ENCODE results near the gene SPACA7.

Gene SPACA7

DNA sequence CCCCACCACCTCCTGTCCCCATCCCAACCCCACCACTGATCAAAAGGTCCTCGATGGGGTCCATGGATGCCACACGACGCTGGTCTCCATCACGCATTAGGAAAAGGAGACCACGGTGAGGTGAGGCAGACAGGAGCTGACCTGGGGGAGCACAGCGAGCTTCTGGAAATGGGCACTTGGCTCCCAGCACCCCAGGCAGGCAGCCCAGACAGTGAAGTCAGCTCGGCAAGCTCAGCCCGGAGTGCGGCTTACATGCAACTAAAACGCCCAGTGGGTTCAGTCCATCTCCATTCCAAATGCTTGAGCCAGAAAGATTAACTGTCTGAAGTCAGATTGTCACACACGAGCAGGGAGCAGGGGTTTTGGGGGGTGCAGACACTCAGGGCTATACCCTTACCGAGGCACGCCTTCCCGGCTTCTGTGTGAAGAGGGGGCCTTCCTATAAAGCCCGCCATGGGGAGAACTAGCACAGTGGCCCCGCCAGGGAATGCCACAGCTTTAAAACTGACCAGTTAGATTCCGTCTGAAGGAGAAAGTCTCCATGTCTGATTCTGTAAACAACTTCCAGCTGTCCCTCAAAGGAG is 79.4 kb downstream of the SPACA7 start:
- FAIRE-seq (no peak), DNase-seq (ENCODE audit: extremely low spot score, insufficient read length, low read depth) (no peak)

DNA sequence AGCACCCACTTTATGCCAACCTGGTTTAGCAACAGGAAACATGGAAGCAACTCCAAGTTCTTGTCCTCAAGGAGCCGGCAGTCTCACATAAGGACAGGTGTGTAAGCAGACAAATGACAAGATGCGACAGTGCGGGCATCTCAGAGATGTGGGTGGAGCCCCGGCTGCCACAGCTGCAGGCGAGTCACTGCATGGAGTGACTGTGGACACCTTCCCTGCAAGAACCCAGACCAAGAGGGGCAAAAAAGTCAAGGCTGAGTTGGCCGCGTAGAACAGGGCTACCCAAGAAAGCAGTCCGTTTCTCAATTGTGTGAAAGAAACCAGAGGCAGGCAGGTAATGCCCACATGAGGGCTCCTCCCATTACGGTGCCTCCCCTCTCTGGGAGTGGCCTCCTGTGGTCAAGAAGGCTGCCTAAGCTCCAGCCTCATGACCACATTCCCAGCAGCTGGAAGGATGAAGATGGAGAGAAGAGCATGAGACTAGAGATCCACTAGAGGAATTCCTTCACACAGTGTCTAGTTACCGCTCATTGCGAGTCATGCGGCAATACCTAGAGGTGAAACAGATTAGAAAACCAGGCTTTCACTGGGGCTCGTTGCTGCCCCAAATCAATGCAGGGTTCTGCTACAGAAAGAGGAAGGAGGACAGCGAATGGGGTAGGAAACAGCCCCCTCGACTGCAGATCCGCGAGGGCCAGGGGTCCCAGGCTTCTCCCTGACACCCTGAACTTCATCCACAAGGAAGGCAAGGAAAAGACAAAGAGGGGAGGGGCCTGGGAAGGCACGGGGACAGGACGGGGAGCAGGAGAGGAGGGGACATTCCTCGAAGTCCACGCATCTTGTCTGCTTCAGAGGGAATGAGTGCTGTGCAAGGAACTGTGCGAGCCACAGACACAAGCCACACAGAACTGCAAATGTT is 80.2 kb downstream of the SPACA7 start:
- DNase-seq (ENCODE audit: extremely low spot score, insufficient read length, low read depth) (no peak), FAIRE-seq (no peak)

DNA sequence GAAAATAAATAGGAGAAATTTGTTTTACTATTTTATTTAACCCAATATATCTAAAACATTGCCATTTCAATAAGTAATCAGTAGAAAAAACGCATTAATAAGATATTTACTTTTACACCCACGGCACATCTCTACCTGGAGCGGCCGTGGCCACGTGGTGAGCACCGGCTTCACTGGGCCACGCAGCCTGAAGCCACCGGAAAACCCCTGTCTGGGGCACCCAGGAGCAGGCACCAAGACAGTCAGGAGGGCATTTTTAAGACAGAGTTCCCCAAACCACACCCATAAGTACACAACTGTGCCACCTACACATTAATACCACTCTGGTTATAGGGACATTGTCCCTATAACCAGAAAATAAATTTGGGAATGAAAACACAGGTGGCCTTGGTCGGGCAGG is 80.9 kb downstream of the SPACA7 start:
- no peak for DNase-seq (ENCODE audit: extremely low spot score, insufficient read length, low read depth)
- FAIRE-seq, result no peak

DNA sequence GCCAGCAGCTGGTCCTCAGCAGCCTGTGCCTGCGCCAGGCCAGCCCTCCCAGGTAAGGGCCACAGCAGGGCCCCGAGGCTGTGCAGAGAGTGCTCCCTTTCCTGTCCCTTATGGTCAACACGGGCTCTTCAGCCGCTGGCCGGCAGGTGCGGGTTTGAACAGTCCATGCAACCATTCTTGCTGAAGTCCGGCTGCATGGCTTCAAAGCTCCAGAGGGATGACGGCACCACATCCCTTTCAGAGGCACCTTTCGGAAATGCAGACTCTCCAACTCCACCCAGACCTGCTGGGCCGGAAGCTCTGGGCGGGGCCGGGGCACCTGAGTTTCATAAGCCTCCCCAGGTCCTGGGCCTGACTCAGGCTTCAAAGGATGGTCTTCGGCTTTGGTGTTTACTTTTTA is 81.3 kb downstream of the SPACA7 start:
- FAIRE-seq (no peak), DNase-seq (ENCODE audit: extremely low spot score, insufficient read length, low read depth) (no peak)

DNA sequence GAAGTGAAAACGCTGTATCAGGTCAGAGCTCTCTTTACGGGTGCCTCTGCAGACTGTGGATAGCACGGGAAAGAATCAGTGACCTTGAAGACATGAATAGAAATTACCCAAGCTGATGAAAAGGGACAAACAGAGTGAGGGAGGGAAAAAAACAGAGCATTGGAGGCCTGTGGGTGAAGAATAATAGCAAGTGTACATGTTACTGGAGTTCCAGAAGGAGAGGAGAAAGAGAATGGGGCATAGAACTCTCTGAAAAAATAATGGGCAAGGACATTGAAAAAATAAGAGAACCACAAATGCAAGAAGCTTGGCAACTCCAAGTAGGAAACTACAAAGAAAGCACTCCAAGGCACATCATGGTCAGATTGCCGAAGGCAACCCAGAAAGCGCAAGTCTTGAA is 86.3 kb downstream of the SPACA7 start:
- FAIRE-seq, result no peak
- no peak for DNase-seq (ENCODE audit: extremely low spot score, insufficient read length, low read depth)

DNA sequence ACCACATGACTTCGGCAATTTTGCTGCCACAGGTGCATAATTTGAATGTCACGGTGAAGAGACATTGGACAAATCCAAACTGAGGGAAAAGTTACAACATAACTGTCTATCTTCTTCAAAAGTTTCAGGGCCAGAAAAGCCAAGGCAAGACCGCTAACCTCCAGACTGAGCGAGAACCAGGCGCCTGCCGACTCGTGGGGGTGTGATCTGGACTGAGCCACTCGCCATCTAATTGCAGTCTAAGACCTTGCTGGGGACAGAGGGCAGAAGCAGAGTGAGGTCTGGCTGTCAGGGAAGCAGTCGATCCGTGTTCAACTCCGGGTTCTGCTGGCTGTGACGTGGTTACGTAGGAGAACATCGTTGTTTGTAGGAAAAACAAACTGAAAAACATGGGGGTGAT is 88.6 kb downstream of the SPACA7 start:
- FAIRE-seq (no peak), DNase-seq (ENCODE audit: extremely low spot score, insufficient read length, low read depth) (no peak)

DNA sequence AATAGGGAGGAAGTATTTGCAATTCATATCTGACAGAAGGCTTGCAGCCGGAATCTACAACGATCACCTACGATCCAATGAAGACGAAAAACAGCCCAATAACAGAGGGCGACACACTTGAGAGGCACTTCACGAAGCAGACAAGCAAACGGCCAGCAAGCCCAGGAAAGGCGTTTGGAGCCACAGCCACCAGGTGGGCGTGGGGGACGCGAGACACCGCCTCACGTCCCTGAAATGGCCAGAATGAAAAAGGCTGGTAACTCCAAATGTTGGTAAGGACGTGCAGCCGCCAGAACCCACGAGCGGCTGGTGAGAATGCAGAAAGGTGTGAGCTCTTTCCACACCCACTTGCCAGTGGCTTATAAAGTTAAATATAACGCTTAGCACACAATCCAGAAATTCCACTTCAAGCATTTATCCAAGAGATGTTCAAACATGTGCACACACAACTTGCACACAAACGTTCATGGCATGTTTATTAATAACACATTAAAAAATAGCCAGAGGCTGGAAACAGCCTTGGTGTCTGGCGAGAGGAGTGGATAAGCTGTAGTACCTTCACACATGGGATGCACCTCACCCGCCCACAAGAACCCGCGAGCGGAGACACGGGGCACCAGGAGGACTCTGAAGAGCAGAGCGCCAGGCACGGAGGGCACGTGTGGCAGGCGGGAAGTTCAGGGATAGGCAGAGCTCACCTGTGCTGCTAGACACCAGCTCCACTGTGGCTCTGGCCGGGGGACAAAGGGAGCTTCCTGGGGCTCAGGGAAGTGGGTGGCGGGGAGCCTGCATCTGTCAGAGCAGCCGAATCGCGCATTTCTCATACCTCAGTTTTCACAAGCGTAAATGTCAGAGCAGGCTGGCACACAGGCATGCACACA is 89.3 kb downstream of the SPACA7 start:
- DNase-seq (ENCODE audit: extremely low spot score, insufficient read length, low read depth) (no peak), FAIRE-seq (no peak)

DNA sequence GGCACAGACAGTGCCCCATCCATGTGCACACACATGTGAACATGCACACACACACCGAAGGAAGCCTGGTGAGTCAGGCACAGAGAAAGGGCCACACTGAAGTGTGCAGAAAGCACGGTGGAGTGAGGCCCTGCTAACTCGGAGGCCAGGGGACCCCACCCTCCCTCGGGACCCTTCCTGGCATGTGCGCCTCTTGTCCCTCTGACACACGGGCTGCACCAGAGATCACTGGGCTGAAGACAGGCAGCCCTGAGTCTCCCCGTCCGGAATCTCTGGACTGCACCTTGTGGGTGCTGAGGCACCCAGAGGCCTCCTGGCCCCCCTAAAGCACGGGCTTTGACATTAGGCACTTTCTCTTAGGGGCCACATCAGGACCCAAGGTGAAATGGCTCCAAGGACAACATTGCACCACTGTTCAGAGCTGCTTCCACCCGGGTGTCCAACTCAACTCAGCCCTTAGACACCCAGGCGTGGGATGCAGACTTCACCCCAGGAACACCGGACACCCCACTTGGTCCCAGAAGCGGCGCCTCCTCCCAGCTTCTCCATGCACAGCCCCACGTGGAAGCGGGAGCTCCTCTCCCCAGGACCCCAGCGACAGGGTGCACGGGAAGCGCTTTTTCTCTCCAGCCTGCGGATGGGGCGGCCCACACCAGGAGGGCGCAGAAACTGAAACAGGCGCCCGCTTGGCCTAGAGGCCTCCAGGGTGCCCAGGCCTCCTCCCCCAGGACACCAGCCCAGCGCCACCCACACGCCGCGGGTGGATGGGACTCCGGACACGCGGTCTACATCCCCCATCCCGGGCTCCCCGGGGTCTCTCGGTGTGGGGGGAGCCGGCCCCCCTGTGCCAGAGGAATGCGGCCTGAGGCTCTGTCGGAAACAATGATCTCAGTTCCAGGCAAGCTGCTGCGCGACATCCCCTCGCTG is 90.2 kb downstream of the SPACA7 start:
- FAIRE-seq, result no peak

DNA sequence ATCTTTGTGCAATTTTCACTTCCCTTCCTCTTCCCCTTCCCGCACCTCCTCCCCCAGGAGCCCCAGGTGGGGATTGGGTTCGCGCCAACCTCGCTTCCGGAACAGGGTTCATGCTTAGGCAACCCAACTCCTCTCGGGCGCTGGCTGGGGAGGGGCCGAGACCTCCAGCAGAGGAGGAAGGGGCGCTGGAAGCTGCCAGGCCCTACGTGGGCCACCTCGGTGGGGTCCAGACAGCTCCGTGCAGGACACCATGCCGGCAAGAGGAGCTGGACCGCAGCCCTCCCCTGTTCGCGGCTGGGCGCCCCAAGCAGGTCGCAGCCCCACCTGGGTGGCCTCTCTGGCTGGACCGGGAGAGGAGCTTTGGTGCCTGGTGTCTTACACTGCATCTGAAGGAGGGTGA is 91.1 kb downstream of the SPACA7 start:
- FAIRE-seq (no peak), DNase-seq (ENCODE audit: extremely low spot score, insufficient read length, low read depth) (no peak)

More for the DNA sequence above, 90.2 kb downstream of the SPACA7 start:
- DNase-seq (ENCODE audit: extremely low spot score, insufficient read length, low read depth), result no peak

DNA sequence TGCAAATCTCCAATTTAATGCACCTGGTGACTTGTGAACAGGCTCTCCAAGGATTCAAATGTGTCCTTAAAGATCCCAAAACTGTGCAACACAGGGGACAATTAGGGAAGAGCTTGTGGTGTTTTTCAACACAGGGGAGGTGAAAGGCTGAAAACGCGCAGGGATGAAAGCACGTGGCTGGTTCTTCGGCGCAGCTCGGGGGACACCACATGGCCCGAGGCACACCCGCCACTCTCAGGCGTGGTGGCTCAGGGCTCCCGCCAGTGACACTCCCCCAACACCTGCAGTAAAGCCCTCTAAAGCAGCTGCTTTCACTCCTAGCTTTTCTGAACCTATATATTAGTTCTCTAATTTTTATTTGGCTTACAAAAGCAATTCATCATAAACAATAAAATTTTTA is 91.9 kb downstream of the SPACA7 start:
- FAIRE-seq (no peak), DNase-seq (ENCODE audit: extremely low spot score, insufficient read length, low read depth) (no peak)

DNA sequence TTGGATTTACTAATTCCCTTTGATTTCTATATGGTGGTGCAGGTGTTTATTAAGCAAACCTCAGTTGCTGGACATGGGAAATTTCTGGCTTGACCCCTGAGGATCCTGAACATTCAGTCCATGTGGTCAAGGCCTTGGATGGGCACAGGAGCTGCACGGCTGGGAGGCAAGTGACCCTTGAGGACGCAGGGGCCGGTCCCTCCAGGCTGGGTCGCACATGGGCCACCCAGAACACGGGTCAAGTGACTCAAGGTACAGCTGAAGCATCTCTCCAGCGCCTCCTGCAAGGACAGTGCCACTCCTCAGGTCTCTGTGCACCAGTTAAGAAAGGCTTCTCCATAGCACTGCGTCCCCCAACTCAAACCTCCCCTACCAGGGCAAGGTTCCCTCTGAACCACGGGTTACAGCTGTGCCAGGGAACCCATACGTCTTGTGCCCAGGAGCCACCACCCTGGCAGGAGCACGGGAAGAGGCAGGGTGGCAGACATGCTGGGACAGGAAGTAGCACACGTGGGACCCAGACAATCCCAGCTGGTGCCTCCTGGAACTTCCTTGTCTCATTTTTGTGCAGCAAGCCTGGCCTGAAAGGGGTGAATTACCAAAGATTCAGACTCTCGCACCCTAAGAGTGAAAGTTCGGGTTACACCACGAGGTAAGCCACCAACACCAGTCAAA is 93.1 kb downstream of the SPACA7 start:
- FAIRE-seq, result no peak
- no peak for DNase-seq (ENCODE audit: extremely low spot score, insufficient read length, low read depth)

DNA sequence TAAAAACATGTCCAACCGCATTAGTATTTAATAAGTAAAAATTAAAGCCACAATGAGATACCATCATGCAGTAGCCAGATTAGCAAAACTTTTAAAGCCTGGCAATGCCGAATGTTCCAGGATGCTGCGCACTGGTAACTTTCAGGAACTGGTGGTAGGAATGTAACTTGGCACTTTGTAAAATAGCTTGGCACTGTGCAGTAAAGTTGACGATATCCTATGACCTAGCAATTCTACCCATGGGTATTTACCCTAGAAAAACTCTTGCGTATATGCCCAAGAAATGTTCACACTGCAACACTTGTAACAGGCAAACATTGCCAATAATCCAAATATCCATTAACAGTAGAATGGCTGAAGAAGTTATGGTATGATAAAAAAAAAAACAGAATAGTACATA is 97.7 kb downstream of the SPACA7 start:
- DNase-seq (ENCODE audit: extremely low spot score, insufficient read length, low read depth), result no peak
- FAIRE-seq, result no peak

DNA sequence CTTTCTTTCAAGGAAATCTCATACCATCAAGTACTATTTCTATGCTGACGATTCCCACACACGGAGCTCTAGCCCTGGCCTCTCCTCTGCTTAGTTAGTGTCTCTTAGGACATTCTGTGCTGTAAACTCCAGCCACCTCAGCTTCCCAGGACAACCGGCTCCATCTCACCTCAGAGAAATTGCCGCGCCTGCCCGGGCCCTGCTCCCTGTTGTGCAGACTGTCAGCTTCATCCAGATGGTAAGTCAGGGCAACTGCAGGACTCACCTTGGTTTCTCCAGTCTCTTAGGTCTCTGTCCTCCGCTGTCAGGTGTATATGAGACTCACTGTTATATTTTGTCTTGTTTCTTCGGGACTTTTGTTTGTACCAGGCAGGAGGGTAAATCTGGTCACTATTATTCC is 98.7 kb downstream of the SPACA7 start:
- FAIRE-seq (no peak), DNase-seq (ENCODE audit: extremely low spot score, insufficient read length, low read depth) (no peak)

DNA sequence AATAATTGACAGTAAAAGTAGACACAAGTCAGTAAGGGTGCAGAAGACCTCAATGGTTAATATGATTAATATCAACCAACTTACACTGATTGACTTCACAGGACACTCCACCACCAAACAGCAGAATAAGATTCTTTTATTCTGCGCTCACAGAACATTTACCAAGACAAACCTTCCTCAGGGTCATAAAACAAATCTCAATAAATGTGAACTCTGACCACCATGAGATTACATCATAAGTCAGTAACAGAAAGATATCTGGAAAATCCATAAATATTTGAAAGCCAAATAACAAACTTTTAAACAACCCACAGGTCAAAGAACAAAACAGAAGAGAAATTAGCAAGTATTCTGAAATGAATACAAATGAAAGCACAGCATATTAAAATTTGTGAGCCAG is 99.7 kb downstream of the SPACA7 start:
- DNase-seq (ENCODE audit: extremely low spot score, insufficient read length, low read depth), result no peak
- no peak for FAIRE-seq

DNA sequence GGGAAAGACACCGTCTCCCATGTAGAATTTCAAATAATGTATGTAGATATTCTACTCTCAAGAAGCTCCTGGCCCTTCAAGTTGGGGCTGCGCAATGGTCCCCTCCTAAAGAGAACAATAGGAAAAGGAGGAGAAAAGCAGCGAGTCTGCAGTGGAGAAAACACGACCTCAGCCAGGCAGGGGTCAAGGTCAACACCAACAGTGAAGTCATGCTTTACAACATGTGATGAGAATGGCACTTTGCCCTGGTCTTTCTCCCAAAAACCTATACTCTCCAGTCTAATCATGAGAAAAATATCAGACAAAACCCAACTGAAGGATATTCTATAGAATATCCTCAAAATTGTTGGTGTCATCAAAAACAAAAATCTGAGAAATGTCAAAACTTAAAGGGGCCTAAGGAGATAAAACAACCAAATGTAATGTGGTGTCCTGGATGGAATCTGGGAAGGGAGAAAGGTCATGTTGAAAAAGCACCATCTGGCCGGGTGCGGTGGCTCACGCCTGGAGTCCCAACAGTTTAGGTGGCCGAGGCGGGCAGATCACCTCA is 101.0 kb downstream of the SPACA7 start:
- DNase-seq (ENCODE audit: extremely low spot score, insufficient read length, low read depth) (no peak), FAIRE-seq (no peak)

DNA sequence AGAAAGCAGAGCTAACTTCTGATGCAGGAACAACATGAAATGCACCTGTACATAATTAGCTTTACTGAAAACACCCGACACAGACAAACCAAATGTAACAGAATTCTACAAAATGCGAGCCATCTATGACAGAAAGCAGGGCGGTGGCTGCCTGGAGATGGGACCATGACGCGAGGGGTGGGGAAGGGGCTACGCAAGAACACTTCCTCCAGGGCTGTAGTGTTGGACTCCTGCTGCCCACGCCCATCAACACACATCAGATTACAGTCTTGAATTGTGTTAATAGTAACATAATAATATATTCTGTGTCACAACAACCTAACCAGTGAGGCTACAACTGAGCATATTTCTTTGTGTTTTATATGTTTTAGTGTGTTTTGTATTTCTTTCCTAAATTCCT is 103.2 kb downstream of the SPACA7 start:
- DNase-seq (ENCODE audit: extremely low spot score, insufficient read length, low read depth) (no peak), FAIRE-seq (no peak)

DNA sequence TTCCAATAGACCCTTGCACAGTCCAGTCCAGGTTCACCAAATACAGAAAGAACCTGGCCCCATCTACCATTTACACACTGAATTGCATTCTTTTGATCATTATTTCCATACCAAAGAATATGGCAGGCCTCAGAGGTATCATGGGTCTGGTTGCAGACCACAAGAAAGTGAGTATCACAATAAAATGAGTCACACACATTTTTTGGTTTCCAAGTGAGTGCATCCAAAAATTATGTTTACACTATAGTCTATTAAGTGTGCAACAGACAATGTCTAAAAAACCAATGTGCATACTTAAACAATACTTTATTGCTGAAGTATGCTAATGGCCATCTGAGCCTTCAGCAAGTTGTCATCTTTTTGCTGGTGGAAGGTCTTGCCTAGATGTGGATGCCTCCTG is 105.3 kb downstream of the SPACA7 start:
- FAIRE-seq (no peak), DNase-seq (ENCODE audit: extremely low spot score, insufficient read length, low read depth) (no peak)

DNA sequence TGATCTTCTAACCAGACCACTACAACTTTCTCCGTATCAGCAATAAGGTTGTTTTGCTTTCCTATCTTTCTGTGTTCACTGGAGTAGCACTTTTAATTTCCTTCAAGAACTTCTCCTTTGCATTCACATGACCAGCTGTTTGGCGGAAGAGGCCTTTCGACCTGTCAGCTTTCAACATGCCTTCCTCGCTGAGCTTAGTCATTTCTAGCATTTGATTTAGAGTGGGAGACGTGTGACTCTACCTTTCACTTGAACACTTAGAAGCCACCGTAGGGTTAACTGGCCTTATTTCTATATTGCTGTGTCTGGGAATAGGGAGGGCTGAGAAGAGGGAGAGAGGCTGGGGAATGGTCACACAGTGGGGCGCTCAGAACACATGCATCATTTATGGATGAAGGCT is 107.1 kb downstream of the SPACA7 start:
- no peak for DNase-seq (ENCODE audit: extremely low spot score, insufficient read length, low read depth)
- FAIRE-seq, result no peak
